ENCODE measurements around the gene SBNO1. TPM values are rescaled to one million over a fixed set of nuclear protein-coding genes. Genes with fewer than 3 reads are reported as not detected.
"Not testable (repeated sequence)": the region's sequence is repeated elsewhere in the genome, so short reads cannot be mapped to it uniquely, and the experiment has no call there.

SBNO1 gene
- total RNA-seq, 2 experiments from 2014 or later = 21.3 to 21.9 TPM

GRCh38 chr12:123369229-123369628 is 4.6 kb upstream of the SBNO1 start:
- Mint-ChIP-seq H3K9me3 (no peaks in the 10 kb centered on the region), H3K4me1 (ENCODE audit: low read depth) (peaks cover 11% of the 10 kb centered on the region), H3K36me3 (ENCODE audit: low read depth) (peaks cover 8% of the 10 kb centered on the region), H3K27ac (no peak overlapping the region), H3K4me3 (no peak overlapping the region), H3K27me3 (no peaks in the 10 kb centered on the region)
- ATAC-seq (ENCODE audit: poor library complexity) = no peak
- POLR2A ChIA-PET = no interaction called here
- CTCF ChIA-PET = no interaction called here
- Histone ChIP-seq H3K27me3 (ENCODE audit: control insufficient read depth in 1 of 2, insufficient read depth in 2 of 2, low read length in 2 of 2) (no peaks in the 10 kb centered on the region), H3K36me3 (ENCODE audit: insufficient read depth, low read length) (no peaks in the 10 kb centered on the region), H3K9me3 (ENCODE audit: control insufficient read depth in 1 of 2, insufficient read depth in 1 of 2, low read length in 2 of 2) (no peaks in the 10 kb centered on the region), H3K4me1 (ENCODE audit: insufficient read depth, low read length) (peaks cover 12% of the 10 kb centered on the region), H3K4me3 (ENCODE audit: low read length) (no peak overlapping the region), H3K27ac (ENCODE audit: low read depth in 1 of 2, low read length in 2 of 2) (no peak overlapping the region)
- no peak for DNase-seq
- intact Hi-C loops (cut with DNase I, micrococcal nuclease) = loop anchor here in 1 of 2 experiments (10.0 kb wide), 1 partner anchor 346 kb away; the partner anchor contains the start of gene ATP6V0A2
- no peak for TF ChIP-seq CTCF (IDR thresholded peaks at IDR 0.05)

GRCh38 chr12:123368431-123368830 is 3.8 kb upstream of the SBNO1 start:
- POLR2A ChIA-PET, CTCF ChIA-PET: not testable (repeated sequence)

GRCh38 chr12:123367511-123367910 is 2.9 kb upstream of the SBNO1 start:
- H3K27ac ChIP-seq (ENCODE audit: low read depth in 1 of 2, low read length in 2 of 2) = no peak overlapping the region
- no peak for TF ChIP-seq CTCF (IDR thresholded peaks at IDR 0.05)
- no peaks in the 10 kb centered on the region for H3K36me3 ChIP-seq (ENCODE audit: insufficient read depth, low read length)
- no peaks in the 10 kb centered on the region for H3K9me3 ChIP-seq (ENCODE audit: control insufficient read depth in 1 of 2, insufficient read depth in 1 of 2, low read length in 2 of 2)
- peak overlapping the region; percentile 30 for H3K27ac Mint-ChIP-seq
- ATAC-seq (ENCODE audit: poor library complexity) = no peak
- DNase-seq = no peak
- no peak overlapping the region for H3K4me3 ChIP-seq (ENCODE audit: low read length)
- ChIA-PET CTCF (no interaction called here), POLR2A (interaction anchor here (1.4 kb wide), 1 partner anchor 16 kb away, joined by 7 read pairs; the partner anchor contains the start of gene KMT5A)
- H3K9me3 Mint-ChIP-seq = no peaks in the 10 kb centered on the region
- peaks cover 27% of the 10 kb centered on the region for H3K4me1 ChIP-seq (ENCODE audit: insufficient read depth, low read length)
- H3K27me3 Mint-ChIP-seq = no peaks in the 10 kb centered on the region
- H3K4me1 Mint-ChIP-seq (ENCODE audit: low read depth) = peaks cover 24% of the 10 kb centered on the region
- intact Hi-C loops (cut with DNase I, micrococcal nuclease) = loop anchor here in 1 of 2 experiments (10.0 kb wide), 1 partner anchor 347 kb away; the partner anchor contains the start of gene ATP6V0A2
- H3K36me3 Mint-ChIP-seq (ENCODE audit: low read depth) = peaks cover 20% of the 10 kb centered on the region
- H3K4me3 Mint-ChIP-seq = no peak overlapping the region
- H3K27me3 ChIP-seq (ENCODE audit: control insufficient read depth in 1 of 2, insufficient read depth in 2 of 2, low read length in 2 of 2) = no peaks in the 10 kb centered on the region

More at GRCh38 chr12:123368431-123368830, 3.8 kb upstream of the SBNO1 start:
- H3K9me3 Mint-ChIP-seq; H3K27ac Mint-ChIP-seq; H3K9me3 ChIP-seq (ENCODE audit: control insufficient read depth in 1 of 2, insufficient read depth in 1 of 2, low read length in 2 of 2); H3K4me3 Mint-ChIP-seq; H3K27me3 Mint-ChIP-seq; H3K27ac ChIP-seq (ENCODE audit: low read depth in 1 of 2, low read length in 2 of 2); DNase-seq; H3K36me3 ChIP-seq (ENCODE audit: insufficient read depth, low read length); H3K4me3 ChIP-seq (ENCODE audit: low read length); H3K27me3 ChIP-seq (ENCODE audit: control insufficient read depth in 1 of 2, insufficient read depth in 2 of 2, low read length in 2 of 2); ATAC-seq (ENCODE audit: poor library complexity): not testable (repeated sequence)
- Mint-ChIP-seq H3K4me1 (ENCODE audit: low read depth) (peaks cover 16% of the 10 kb centered on the region), H3K36me3 (ENCODE audit: low read depth) (peaks cover 14% of the 10 kb centered on the region)
- intact Hi-C loops (cut with DNase I, micrococcal nuclease) = loop anchor here in 1 of 2 experiments (10.0 kb wide), 1 partner anchor 346 kb away; the partner anchor contains the start of gene ATP6V0A2
- H3K4me1 ChIP-seq (ENCODE audit: insufficient read depth, low read length) = peaks cover 19% of the 10 kb centered on the region
